WI38 (cell line): ENCODE measurements around the gene PAM.

Source experiments
- H3K4me3 ChIP-seq: 2 replicates; pipeline ENCODE4 v1.5.1; 2011; ENCODE audit warnings: low read depth, mild to moderate bottlenecking, control low read depth, low read length
- CTCF ChIP-seq: IDR thresholded peaks from 2 replicates; pipeline ENCODE4 v1.5.1; 2012; ENCODE audit warnings: low read depth, mild to moderate bottlenecking, control low read depth, low read length

Gene PAM

GRCh38 chr5:102718819-102719218, 36.3 kb upstream of the PAM start:
- TF ChIP-seq CTCF = no peak
- no peak overlapping the region for H3K4me3 ChIP-seq

DNA sequence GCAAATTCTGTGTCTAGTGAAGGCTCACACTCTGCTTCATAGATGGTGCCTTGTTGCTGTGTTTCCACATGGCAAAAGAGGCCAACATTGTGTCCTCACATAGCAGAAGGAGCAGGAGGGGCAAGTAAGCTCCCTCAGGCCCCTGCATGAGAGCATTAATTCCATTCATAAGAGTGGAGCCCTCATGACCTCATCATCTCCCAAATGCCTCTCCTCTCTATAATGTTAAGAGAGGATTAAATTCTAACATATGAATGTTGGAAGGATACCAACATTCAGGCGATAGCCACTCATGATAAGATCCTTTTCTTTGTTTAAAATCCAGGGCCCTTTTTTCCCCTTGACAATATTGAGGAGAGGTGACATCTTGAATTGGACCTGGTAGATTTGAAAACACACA, 35.2 kb upstream of the PAM start:
- H3K4me3 ChIP-seq = no peak overlapping the region
- TF ChIP-seq CTCF = no peak

- no peak overlapping the region for H3K4me3 ChIP-seq
- TF ChIP-seq CTCF = no peak
Measured at GRCh38 chr5:102720969-102721368, 34.1 kb upstream of the PAM start.

GRCh38 chr5:102722931-102723330, 32.2 kb upstream of the PAM start:
- no peak overlapping the region for H3K4me3 ChIP-seq
- no peak for TF ChIP-seq CTCF

- no peak overlapping the region for H3K4me3 ChIP-seq
- no peak for TF ChIP-seq CTCF
Measured at GRCh38 chr5:102731693-102732092, 23.4 kb upstream of the PAM start.

DNA sequence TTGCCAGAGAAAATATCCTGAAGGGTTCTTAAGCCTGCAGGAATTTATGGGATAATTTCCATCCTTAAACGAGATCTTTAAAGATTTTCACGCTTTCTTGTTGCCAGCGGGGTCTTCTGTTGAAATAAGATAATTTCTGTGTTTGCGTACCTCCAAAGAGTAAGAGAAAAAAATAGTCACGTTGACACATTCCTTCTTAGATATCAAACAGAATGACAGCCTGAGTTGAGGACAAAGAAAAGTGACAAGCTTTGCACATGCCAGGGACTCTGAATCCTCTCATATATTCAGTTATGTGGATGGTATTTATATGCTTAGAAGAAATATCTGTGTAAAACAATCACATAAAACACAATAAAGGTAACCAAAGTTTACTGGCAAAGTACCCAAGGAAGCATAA, 21.6 kb upstream of the PAM start:
- no peak overlapping the region for H3K4me3 ChIP-seq
- no peak for TF ChIP-seq CTCF

DNA sequence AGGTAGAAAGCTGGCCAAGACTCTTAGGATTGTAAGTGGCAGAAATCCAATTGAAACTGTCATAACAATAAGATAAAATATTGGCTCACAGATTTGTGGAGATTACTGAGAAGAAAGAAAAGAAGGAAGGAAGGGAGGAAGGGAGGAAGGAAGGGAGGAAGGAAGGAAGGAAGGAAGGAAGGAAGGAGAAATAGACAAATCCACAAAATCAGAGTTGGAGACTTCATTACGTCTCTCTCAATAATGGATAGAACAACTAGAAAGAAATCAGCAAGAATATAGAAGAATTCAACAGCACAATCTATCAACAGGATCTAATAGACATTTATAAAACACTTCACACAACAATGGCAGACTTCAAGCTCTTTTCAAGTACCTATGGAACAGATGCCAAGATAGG, 17.9 kb upstream of the PAM start:
- TF ChIP-seq CTCF = no peak
- no peak overlapping the region for H3K4me3 ChIP-seq
